ENCODE measurements around the gene UPK3BL2.
"Not testable (repeated sequence)": the region's sequence is repeated elsewhere in the genome, so short reads cannot be mapped to it uniquely, and the experiment has no call there.

DNA sequence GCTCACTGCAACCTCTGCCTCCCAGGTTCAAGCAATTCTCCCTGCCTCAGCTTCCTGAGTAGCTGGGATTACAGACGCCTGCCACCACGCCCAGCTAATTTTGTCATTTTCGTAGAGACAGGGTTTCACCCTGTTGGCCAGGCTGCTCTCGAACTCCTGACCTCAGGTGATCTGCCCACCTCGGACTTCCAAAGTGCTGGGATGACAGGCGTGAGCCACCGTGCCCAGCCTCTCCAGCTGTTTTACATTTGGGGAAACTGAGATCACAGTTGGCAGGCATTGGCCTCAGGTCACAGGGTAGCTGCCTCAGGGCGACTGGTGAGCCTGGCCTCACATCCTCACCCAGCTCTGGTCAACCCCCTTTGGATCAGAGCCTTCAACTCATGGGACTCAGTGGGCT, 32.9 kb downstream of the UPK3BL2 start:
- TF ChIP-seq, protein P1, sequence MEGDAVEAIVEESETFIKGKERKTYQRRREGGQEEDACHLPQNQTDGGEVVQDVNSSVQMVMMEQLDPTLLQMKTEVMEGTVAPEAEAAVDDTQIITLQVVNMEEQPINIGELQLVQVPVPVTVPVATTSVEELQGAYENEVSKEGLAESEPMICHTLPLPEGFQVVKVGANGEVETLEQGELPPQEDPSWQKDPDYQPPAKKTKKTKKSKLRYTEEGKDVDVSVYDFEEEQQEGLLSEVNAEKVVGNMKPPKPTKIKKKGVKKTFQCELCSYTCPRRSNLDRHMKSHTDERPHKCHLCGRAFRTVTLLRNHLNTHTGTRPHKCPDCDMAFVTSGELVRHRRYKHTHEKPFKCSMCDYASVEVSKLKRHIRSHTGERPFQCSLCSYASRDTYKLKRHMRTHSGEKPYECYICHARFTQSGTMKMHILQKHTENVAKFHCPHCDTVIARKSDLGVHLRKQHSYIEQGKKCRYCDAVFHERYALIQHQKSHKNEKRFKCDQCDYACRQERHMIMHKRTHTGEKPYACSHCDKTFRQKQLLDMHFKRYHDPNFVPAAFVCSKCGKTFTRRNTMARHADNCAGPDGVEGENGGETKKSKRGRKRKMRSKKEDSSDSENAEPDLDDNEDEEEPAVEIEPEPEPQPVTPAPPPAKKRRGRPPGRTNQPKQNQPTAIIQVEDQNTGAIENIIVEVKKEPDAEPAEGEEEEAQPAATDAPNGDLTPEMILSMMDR (IDR thresholded peaks at IDR 0.05; ENCODE audit: borderline replicate concordance, extremely low read depth, low read length, poor library complexity, severe bottlenecking): not testable (repeated sequence)
- not testable (repeated sequence) for TF ChIP-seq EZH2 (IDR thresholded peaks at IDR 0.05; ENCODE audit: borderline replicate concordance, low read depth, low read length, severe bottlenecking)
